CD4-positive, alpha-beta T cell treated with Interleukin-6 at 100 ng/mL for 8 hours (primary cell): ENCODE measurements around the gene S1PR4.
A peak's percentile ranks its signal among the peaks of the same experiment; 100 is the strongest.
"Not testable (repeated sequence)": the region's sequence is repeated elsewhere in the genome, so short reads cannot be mapped to it uniquely, and the experiment has no call there.

Experiments used
- DNase-seq: peaks from one replicate; pipeline ENCODE4 v3.0.0-alpha.2; 2020; ENCODE audit warnings: mixed read lengths, low spot score

Gene S1PR4

GRCh38 chr19:3152419-3152780 lies 26.2 kb upstream of the S1PR4 start:
- no peak for DNase-seq

GRCh38 chr19:3153286-3154230 lies 25.0 kb upstream of the S1PR4 start:
- no peak for DNase-seq

DNA sequence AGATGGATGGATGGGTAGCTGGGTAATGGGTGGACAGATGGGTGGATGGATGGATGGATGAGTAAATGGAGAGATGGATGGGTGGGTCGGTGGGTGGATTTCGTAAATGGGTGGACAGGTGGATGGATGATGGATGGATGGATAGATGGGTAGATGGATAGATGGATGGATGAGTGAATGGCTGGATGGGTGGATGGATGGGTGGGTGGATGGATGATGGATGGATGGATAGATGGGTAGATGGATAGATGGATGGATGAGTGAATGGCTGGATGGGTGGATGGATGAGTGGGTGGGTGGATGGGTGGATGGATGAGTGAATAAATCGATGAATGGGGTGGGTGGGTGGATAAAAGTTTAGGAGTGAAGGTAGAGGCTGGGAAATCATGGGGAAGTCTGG lies 24.1 kb upstream of the S1PR4 start:
- DNase-seq: not testable (repeated sequence)

DNA sequence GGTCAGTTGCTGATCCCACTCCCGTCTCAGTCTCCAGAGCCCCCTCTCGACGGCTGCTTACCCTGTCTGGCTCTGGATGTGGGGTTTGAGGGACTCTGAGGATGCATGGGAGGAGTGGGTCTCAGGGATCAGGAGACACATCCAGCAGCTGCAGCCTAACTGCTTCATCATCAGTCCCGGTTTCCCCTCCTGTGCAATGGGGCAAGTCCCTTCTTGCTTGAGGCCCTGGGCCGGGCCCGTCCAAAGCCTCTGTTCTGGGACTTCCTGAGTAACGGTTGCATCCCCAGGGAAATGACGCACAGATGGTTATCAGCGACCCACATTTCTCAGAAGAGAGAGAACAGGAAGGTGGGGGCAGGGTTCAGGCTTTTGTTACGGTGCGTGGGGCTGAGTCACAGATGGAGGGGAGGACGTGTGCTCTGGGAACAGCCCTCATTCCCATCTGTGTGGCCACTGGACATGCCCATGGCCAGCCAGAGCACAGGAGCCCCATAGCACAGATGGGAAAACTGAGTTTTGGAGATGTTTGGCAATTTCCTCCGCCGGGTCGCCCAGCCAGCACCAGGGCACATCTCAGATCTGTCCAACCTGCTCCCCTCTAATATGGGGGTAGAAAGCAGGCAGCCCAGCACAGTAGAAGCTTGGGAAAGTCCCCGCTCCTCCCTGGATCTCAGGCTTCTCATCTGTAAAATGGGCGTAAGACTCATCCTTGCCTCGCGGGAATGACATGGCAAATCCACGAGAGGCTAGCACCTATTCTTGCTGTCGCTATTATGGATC lies 23.4 kb upstream of the S1PR4 start:
- DNase-seq: peak; percentile 83

DNA sequence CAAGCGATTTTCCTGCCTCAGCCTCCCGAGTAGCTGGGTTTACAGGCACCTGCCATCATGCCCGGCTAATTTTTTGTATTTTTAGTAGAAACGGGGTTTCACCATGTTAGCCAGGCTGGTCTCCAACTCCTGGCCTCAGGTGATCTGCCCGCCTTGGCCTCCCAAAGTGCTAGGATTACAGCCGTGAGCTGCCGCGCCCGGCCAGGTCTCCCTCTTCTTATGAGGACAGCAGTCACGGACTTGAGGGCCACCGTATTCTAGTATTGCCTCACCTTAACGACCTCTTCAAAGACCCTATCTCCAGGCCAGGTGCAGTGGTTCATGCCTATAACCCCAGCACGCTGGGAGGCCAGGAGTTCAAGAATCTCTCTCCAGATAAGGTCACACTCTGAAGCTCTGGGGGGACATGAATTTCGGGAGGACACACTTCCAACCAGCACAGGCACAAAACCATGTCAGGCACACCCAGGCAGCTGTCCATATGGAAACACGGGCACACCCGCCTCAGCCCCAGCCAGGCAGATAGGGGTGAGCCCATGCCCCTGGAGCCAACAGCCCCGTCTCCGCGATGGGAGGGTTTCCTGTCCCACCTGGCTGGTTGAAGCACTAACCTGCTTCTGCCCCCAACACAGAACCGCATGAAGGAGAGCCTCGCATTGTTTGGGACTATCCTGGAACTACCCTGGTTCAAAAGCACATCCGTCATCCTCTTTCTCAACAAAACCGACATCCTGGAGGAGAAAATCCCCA lies 21.3 kb upstream of the S1PR4 start:
- DNase-seq: no peak

GRCh38 chr19:3159565-3159964 lies 19.0 kb upstream of the S1PR4 start:
- no peak for DNase-seq

- no peak for DNase-seq
These were observed 18.4 kb upstream of the S1PR4 start for GRCh38 chr19:3160219-3160618.

GRCh38 chr19:3161453-3161852 lies 17.1 kb upstream of the S1PR4 start:
- DNase-seq: no peak

GRCh38 chr19:3162418-3163229 lies 15.9 kb upstream of the S1PR4 start:
- no peak for DNase-seq

GRCh38 chr19:3163230-3163886 lies 15.2 kb upstream of the S1PR4 start:
- peak; percentile 79 for DNase-seq

- no peak for DNase-seq
These were observed 14.6 kb upstream of the S1PR4 start for GRCh38 chr19:3163943-3164342.

DNA sequence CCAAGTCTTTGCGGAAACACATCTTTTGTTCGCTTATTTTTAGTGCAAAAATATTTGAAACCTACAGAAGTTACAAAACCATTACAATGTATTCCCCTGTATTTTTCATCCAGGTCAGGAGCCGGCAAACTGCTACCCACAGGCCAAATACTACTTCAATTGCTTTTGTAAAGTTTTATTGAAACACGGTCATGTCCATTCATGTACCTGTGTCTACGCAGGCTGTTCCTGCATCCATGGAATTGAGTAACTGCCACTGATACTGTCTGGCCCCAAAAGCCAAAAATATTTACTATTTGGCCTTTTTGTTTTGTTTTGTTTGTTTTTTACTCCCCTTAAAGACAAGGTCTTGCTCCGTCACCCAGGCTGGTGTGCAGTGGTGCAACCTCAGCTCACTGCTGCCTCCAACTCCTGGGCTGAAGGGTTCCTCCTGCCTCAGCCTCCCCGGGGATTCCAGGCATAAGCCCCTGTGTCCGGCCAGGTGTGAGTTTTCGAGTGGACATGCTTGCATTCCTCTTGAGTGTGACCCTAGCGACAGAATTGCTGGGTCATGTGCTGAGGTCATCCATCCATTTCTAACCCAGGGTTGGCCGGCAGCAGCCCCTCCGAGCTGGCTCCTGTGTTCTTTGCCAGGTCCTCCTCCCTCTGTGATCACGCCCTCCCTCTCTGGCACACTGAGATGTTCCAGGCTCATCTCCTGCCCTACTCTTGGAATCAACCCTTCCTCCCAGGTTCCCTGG lies 10.9 kb upstream of the S1PR4 start:
- no peak for DNase-seq

- DNase-seq: no peak
These were observed 6.5 kb upstream of the S1PR4 start for GRCh38 chr19:3171894-3172672.

DNA sequence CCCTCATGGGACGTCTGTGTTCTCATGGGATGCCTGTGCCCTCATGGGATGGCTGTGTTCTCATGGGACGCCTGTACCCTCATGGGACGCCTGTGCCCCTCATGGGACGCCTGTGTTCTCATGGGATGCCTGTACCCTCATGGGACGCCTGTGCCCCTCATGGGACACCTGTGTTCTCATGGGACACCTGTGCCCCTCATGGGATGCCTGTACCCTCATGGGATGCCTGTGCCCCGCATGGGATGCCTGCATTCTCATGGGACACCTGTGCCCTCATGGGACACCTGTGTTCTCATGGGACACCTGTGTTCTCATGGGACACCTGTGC lies 5.9 kb upstream of the S1PR4 start:
- not testable (repeated sequence) for DNase-seq

DNA sequence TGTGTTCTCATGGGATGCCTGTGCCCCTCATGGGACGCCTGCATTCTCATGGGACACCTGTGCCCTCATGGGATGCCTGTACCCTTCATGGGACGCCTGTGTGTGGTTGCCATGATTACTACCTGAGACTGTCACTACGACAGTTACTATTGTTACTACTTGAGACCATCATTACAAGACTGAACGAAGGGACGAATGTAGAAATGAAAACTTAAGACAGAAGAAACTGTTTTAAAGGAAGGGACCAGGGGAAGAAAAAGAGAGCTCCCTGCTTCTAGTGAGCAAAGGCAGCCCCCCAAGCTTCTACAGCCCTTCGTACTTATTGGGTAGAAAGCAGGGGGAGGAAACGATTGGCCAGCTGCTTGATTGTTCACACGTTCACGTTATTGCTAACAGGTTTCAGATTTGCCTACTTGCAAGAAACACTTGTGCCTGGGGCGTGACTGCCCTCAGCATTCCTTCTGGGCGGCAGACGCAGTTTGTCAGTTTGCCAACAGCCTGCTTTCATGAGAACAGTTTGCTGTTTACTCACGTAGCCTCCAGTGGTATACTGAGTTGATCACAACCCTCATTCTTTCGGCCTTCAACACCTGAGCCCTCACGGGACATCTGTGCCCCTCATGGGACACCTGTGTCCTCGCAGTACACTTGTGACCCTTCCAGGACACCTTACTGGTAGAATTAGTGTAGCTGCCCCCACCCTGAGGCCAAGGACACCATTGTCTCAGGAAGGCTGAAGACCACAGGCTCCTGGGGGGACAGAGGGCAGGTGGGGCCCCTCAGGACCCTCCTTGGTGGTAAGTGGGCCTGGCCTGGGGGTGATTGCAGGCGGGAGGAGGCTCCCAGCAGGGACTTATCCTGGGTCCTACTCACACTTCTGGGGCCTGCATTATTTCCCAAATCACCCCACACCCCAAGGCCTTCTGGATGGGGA lies 2.5 kb upstream of the S1PR4 start:
- DNase-seq: peak; percentile 33

- peak; percentile 74 for DNase-seq
These were observed 1.7 kb upstream of the S1PR4 start for GRCh38 chr19:3176715-3177501.

GRCh38 chr19:3178973-3179738 lies 587 bp downstream of the S1PR4 start:
- DNase-seq: no peak
